Skeletal muscle tissue (tissue), 5 donors: ENCODE data around the gene TIFAB. TPM values are rescaled to one million over a fixed set of nuclear protein-coding genes. Genes with fewer than 3 reads are reported as not detected.
A peak's percentile ranks its signal among the peaks of the same experiment; 100 is the strongest.

Experiments
- H3K27ac ChIP-seq: one replicate; pipeline ENCODE4 v1.7.0; 2013; ENCODE audit warnings: mild to moderate bottlenecking, low read depth, low read length, inconsistent platforms
- H3K27me3 ChIP-seq, 3 donors: one replicate each; pipeline ENCODE4 v1.7.0; 2013; ENCODE audit warnings: low read length in 3 of 3; ENCODE audit not compliant: control insufficient read depth in 3 of 3, insufficient read depth in 3 of 3
- H3K36me3 ChIP-seq, 3 donors: one replicate each; pipeline ENCODE4 v1.7.0; 2013; ENCODE audit warnings: low read length in 3 of 3; ENCODE audit not compliant: control insufficient read depth in 3 of 3, insufficient read depth in 3 of 3
- H3K4me1 ChIP-seq, 3 donors: one replicate each; pipeline ENCODE4 v1.7.0; 2013; ENCODE audit warnings: low read length in 3 of 3, mild to moderate bottlenecking in 3 of 3; ENCODE audit not compliant: control insufficient read depth in 3 of 3, insufficient read depth in 3 of 3
- H3K4me3 ChIP-seq, 3 donors: one replicate each; pipeline ENCODE4 v1.7.0; 2013; ENCODE audit warnings: low read length in 3 of 3
- H3K9ac ChIP-seq, 3 donors: one replicate each; pipeline ENCODE4 v1.7.0; 2013; ENCODE audit warnings: low read length in 3 of 3, mild to moderate bottlenecking in 3 of 3, moderate library complexity in 2 of 3, low read depth in 1 of 3
- H3K9me3 ChIP-seq, 3 donors: one replicate each; pipeline ENCODE4 v1.7.0; 2013; ENCODE audit warnings: low read length in 3 of 3; ENCODE audit not compliant: control insufficient read depth in 3 of 3
- small RNA-seq: library from RNA; depleted of rRNA; stranded (forward); fragments of <200 nt; gene quantifications from one replicate; pipeline ENCODE3, GENCODE V24; 2014
- total RNA-seq: library from RNA; depleted of rRNA; stranded (reverse); fragments of >200 nt; gene quantifications from one replicate; pipeline ENCODE4 v1.2.3, GENCODE V29; 2014
- donor health status: Osteomylitis.

Gene TIFAB
- total RNA-seq, 1 donor from 2014 or later = 0.52 TPM

GRCh38 chr5:135402031-135402430 lies 50.1 kb downstream of the TIFAB start:
- no peaks in the 10 kb centered on the region for H3K36me3 ChIP-seq
- no peaks in the 10 kb centered on the region for H3K27me3 ChIP-seq
- H3K9me3 ChIP-seq = peaks cover 0 to 4% (median 0%) of the 10 kb centered on the region in 3 donors
- H3K4me3 ChIP-seq = no peak overlapping the region
- H3K27ac ChIP-seq = no peak overlapping the region
- no peak overlapping the region for H3K9ac ChIP-seq
- H3K4me1 ChIP-seq = peaks cover 13 to 20% (median 18%) of the 10 kb centered on the region in 3 donors

- Histone ChIP-seq H3K9me3 (peaks cover 0 to 4% (median 0%) of the 10 kb centered on the region in 3 donors), H3K4me1 (peaks cover 16 to 31% (median 28%) of the 10 kb centered on the region in 3 donors), H3K36me3 (no peaks in the 10 kb centered on the region), H3K27ac (no peak overlapping the region), H3K9ac (no peak overlapping the region), H3K4me3 (no peak overlapping the region), H3K27me3 (no peaks in the 10 kb centered on the region)
These were observed 51.3 kb downstream of the TIFAB start for GRCh38 chr5:135400866-135401265.

- Histone ChIP-seq H3K27ac (peak overlapping the region; percentile 90), H3K9me3 (peaks cover 0 to 2% (median 0%) of the 10 kb centered on the region in 3 donors), H3K36me3 (no peaks in the 10 kb centered on the region), H3K9ac (peak overlapping the region; percentile 94 to 95 (median 95)), H3K4me3 (peak overlapping the region; percentile 92 to 98 (median 93)), H3K27me3 (no peaks in the 10 kb centered on the region), H3K4me1 (peaks cover 20 to 40% (median 37%) of the 10 kb centered on the region in 3 donors)
These were observed 52.2 kb downstream of the TIFAB start for GRCh38 chr5:135399794-135400542.

GRCh38 chr5:135398855-135399793 lies 53.0 kb downstream of the TIFAB start, which contains the start of gene MACROH2A1:
Gene MACROH2A1 (minus strand): TSS chr5:135399231. CDS start chr5:135389093, 10,138 bp downstream.
- Histone ChIP-seq H3K36me3 (no peaks in the 10 kb centered on the region), H3K9ac (peak within 1 kb of the TSS; percentile 94 to 95 (median 95)), H3K27ac (peak within 1 kb of the TSS; percentile 90), H3K4me1 (peaks cover 29 to 49% (median 45%) of the 10 kb centered on the region in 3 donors), H3K27me3 (no peaks in the 10 kb centered on the region), H3K4me3 (peak within 1 kb of the TSS; percentile 92 to 98 (median 93)), H3K9me3 (no peaks in the 10 kb centered on the region)

- Histone ChIP-seq H3K4me3 (peak overlapping the region; percentile 67 to 98 (median 92)), H3K36me3 (no peaks in the 10 kb centered on the region), H3K27ac (peak overlapping the region; percentile 90), H3K27me3 (no peaks in the 10 kb centered on the region), H3K4me1 (peaks cover 36 to 56% (median 49%) of the 10 kb centered on the region in 3 donors), H3K9me3 (no peaks in the 10 kb centered on the region), H3K9ac (peak overlapping the region; percentile 85 to 95 (median 92))
These were observed 53.8 kb downstream of the TIFAB start for GRCh38 chr5:135398160-135398854.

Small RNA genes lying within 50 kb of the gene (small RNA-seq; reads per million reads assigned to genes)
- gene DCANP1 = not detected

Other genes with a start within 250 kb of the TIFAB start
- gene MACROH2A1, start 53.1 kb downstream of the TIFAB start, total RNA-seq = 86.1 TPM
- gene DCANP1, start 5.0 kb downstream of the TIFAB start, total RNA-seq = not detected
- not detected for gene NEUROG1, start 83.6 kb upstream of the TIFAB start, total RNA-seq
- 19.8 TPM for gene CXCL14, start 126.6 kb upstream of the TIFAB start, total RNA-seq